HG03565 (cell line): ENCODE measurements around the gene KCNK2.

Experiments used
- ATAC-seq: cut with Tn5 transposase; IDR thresholded peaks from one replicate; pipeline ENCODE4 v1.9.1; 2021; ENCODE audit warnings: mild to moderate bottlenecking, moderate library complexity; ENCODE audit not compliant: unreplicated experiment

KCNK2 gene

GRCh38 chr1:215250913-215251312 is 168.4 kb downstream of the KCNK2 start:
- no peak for ATAC-seq

GRCh38 chr1:215251428-215251827 is 168.9 kb downstream of the KCNK2 start:
- ATAC-seq: no peak

GRCh38 chr1:215252164-215252563 is 169.6 kb downstream of the KCNK2 start:
- no peak for ATAC-seq

DNA sequence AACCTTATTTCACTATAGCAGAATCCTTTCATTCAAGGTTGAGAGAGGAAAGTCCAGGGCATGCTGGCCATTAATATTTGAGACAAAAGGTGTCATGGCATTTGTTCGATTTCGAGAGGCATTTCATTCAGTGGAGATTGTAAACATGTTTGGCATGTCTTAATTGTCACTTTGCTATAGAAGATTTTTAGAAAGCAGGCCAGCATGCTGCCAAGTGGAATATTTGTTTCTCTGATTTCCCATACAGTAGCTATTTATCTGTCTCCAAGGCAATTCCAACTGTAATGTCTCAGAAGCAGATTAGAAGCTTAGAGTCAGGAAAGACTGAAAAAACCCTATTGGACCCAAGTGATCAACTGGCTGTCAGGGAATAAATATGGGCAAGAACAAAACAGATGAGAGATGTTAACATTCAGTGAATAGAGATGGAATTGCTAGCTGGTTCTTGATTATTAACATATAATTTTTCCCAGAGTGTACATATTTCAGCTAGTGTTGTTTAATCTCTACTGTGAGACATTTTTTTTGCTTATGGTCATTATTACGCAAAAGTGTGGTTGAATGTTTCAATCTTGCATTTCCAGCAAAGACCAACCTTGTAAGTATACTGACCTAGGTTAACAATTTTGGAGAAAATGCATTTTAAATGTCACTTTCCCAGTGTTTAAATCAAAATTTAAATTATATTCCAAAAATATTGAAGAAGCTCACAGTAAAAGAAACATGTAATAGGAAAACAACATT is 174.6 kb downstream of the KCNK2 start:
- ATAC-seq: no peak

DNA sequence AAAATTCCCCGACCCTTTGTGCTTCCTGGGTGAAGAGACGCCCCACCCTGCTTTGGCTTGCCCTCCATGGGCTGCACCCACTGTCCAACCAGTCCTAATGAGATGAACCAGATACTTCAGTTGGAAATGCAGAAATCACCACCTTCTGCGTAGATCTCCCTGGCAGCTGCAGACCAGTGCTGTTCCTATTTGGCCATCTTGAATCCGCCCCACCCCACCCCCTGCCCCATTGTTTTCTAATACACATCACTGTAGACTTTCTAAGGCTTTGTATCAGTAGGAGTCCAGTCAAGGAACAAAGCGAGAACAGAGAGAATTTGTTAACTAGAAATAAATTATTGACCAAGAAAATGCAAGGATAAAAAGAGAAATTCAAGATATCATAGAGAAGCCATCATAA is 178.2 kb downstream of the KCNK2 start:
- no peak for ATAC-seq

DNA sequence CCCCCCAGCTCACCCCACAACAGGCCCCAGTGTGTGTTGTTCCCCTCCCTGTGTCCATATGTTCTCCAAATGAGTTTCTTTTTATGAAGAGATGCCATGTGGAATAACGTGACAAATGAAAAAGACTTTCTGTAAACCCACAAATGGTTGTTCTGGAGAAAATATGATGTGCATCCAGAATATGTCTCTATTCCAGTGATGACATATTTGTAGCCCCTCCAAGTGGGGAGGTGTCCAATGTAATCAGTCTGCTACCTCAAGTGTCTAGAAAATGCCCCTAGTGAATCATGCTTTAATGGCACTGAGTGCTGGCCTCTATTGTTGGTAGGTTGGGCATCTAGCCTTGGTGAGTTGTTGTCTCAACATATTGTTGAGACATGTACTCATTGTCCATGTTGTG is 179.6 kb downstream of the KCNK2 start:
- no peak for ATAC-seq

DNA sequence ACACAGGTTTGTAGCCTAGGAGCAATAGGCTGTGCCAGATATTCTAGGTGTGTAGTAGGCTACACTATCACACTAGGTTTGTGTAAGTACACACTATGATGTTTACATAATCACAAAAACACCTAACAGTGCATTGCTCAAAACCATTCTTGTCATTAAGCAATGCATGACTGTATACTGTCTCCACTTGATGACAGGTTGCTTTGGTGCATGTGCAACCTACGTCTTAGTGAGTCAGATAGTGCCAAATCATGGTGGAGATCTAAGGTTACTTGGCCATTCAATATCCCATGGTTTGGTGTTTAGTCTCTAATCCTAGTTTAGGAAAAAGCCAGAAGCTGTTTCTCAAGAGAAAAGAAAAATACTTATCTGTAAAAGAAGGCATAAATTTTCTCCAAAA is 181.1 kb downstream of the KCNK2 start:
- ATAC-seq: no peak

GRCh38 chr1:215264649-215265048 is 182.1 kb downstream of the KCNK2 start:
- ATAC-seq: no peak

- ATAC-seq: no peak
These were observed 185.0 kb downstream of the KCNK2 start for GRCh38 chr1:215267495-215267894.

- no peak for ATAC-seq
These were observed 187.4 kb downstream of the KCNK2 start for GRCh38 chr1:215269955-215270354.

DNA sequence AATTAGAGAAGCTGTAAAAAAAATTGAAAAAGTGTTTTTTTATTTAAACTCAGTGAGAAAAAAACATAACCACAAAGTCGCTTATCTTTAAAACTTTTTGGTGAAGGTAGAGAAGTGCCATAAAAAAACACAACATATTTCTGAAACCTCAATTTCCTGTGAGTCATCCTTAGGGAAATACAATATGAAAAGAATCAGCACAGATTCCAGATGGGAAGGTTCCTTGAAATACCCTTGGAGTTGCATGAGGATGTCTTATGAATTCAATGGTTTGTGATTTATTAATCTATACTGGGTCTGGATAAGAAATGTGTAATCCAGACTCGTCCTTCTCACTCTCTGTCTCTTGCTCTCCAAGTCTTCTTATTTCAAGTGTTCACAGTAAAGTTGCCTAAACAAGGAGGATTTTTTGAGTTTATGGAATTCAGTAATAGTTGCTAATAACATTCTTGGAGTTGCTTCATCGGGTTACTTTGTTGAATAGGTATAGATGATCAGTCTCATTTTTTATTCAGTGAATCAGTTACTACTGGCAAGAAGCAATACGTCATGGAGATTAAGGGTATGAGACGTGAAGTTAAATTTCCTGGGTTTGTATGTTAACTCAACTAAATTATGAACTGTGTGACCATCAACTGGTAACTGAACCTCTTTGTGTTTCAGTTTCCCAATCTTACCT is 191.4 kb downstream of the KCNK2 start:
- ATAC-seq: no peak

DNA sequence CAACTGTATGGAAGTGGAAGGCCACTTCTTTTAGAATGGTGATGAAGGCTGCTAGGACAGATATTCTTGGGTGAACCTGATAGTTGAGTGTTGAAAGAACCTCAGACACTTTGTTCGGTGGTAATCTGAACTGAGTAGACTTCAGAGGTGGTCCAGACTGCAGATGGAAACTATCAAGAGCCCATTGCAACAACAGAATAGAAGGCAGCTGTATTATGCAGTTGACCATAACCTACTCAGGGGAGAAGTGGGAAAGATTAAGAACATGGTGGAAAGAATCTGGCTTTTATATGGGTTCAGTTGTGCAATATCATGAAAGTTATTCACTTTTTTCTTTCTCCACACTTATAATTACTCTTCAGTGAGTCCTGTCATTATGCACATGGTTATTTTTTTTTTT is 194.0 kb downstream of the KCNK2 start:
- no peak for ATAC-seq

DNA sequence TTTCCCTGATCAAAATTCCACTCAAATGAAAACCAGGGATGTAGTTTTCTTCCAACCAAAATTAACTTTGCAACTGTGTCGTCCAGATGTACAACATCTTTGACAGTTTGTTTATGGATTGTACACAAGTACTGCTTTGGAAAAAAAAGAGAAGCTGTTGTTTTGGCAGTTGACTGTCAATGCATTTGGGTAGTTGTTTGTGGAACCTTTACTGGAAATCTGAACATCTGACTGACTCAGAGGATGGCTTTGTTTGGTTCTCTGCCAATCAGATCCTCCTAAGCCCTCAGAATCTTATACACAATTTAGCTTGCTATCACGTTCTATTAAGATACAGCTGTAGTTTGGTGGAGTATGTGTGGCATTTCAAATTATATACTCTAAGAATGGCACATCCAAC is 195.0 kb downstream of the KCNK2 start:
- ATAC-seq: no peak

- ATAC-seq: no peak
These were observed 197.1 kb downstream of the KCNK2 start for GRCh38 chr1:215279682-215280081.

DNA sequence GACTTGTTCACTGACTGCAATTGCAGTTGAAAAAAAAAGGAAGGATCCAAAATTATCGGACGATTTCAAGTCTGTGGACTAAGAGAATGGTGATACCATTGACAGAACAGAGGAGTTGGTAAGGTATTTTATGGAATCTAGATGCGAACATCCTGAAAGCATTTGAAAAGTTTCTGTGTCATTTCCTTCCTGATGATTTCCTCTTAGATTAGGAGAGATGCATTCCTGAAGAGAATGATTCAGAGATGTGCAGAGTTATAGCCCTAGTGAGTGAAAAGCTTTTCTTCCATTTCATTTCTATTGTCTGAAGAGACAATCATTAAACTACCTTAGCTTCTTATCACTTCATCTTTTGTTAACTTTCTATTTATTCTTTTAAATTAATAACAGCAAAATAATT is 200.0 kb downstream of the KCNK2 start:
- ATAC-seq: no peak

DNA sequence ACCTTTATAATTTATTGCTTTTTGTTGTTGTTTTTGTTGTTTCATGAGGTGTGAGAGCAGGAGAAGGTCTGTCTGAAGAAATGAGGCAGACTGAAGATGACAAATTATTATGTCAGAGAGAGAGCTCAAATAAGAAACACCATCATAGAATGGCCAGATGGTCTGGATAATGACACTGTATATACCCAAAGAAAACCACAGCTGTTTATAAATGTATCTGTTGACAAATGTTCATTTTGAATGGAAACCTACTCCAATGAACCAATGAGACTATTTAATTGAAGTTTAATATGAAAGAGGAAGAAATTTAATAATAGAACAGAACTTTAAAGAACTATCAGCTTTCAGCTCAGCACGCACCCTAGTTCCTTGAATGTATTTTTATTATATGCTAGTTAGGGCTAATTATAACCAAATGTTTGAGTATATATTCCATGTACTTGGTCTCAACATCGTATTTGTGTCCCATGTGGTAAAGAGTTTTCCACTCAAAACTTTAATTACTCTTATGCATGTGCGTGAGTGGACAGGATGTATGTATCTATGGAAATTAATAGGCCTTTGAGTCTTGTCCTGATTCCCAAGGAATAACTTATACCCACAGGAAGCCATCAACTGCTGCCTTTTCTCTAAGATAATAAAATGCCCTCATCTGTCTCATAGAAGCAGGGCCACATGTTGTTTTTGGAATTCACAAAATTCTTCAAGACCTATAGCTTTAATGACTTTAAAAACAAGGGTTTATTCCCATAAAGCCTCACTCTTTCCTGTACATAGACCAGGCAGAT is 202.7 kb downstream of the KCNK2 start:
- ATAC-seq: no peak
